A204.1 (cell line): Measurements from ENCODE around the gene FSD1.
"Not testable (repeated sequence)": the region's sequence is repeated elsewhere in the genome, so short reads cannot be mapped to it uniquely, and the experiment has no call there.

ENCODE experiments used
- FAIRE-seq: peaks from 2 replicates; lab custom pipeline; 2012; peaks lifted over from hg19 to GRCh38; lab: Jason Lieb, UNC

FSD1 gene

DNA sequence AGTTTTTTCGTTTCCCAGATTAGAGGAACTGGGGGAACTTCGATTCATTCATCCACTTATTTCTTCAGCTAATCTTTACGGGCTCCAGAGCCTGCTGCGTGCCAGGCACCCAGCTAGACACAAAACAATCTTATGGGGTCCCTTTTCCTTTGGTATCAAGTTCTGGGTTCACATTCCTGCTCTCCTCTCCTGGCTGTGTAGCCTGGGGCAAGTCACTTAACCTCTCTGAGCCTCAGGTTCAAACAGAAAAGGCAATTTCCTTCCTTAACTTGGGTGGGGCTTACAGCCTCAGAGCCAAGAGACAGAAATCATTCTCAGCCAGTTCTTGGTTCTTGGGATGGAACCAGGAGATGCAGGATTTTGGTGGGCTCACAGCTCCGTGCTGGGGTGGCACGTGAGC, 19.4 kb upstream of the FSD1 start:
- no peak for FAIRE-seq

DNA sequence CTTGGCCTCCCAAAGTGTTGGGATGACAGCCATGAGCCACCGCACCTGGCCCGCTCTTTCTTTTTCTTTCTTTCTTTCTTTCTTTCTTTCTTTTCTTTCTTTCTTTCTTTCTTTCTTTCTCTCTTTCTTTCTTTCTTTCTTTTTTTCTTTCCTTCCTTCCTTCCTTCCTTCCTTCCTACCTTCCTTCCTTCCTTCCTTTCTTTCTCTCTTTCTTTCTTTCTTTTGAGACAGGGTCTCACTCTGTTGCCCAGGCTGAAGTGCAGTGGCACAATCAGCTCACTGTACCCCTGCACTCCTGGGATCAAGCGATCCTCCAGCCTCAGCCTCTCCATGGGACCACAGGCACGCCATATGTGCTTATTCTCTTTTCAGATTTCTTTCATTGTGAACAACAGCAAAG, 18.3 kb upstream of the FSD1 start:
- not testable (repeated sequence) for FAIRE-seq

DNA sequence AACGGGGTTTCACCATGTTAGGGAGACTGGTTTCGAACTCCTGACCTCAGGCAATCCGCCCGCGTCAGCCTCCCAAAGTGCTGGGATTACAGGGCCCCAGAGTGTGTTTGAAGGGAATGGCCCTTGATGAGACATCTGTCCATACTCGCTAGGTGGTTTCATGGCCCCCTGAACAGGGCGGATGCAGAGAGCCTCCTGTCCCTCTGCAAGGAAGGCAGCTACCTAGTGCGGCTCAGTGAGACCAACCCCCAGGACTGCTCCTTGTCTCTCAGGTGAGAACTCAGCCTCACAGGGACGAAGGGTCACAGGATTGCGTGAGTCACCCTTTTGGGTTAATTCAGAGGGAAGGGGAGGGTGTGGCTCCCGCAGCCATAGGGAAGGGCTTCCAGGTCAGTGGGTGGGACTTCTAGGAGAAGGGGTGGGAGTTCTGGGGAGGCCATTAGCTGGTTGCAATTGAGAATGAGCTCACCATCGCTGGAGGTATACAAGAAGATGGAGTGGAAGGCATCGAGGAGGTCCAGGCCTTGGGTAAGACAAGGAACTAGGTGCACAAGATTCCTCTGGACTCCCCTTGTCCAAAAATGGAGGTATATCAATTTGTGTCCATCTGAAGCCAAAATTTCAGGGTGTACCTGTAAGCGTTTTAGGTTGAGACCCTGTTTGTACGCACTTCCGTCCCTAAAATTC, 16.2 kb upstream of the FSD1 start:
- no peak for FAIRE-seq

DNA sequence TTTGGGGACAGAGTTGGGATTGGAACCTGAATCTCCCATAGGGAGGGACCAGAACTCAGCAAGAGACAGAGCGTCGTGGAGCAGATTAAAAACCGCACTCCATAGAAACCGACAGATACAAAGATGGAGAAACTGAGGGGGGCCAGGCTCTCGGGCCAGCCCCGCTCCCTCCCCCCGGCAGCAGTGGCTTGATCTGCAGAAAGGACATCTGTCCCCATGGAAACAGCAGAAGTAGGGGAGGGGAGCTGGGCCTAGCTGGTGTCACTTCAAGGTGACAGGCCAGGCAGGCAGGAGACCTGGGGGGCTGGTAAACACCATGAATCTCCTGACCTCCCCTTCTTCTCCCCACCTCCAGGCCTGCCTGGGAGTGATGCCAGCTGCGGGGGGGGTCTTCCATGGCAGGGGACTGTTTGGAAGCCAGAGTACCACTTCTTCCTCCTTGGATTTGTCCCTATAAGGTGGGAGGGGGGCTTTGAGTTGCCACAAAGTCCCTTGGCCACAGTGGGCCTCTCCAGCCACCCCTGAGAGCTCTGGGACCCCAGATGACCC, 13.1 kb upstream of the FSD1 start:
- FAIRE-seq, result no peak

DNA sequence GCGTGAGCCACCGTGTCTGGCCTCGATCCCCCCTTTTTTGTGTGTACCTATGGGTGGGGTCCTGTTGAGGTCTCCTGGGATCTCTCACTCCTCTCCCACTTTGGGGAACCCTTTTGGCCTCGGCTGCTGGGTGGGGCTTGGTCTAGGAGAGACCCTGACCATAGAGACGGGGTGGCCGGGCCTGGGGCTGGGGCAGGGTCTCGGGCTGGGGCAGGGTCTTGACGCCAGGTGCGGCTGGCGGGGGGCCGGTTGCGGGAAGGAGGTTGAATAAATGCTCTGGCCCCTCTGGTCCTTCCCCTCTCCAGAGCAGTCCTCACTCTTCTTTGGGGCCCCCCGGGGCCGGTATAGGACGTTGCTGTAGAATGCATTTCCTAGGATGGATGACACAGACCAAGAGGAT, 11.9 kb upstream of the FSD1 start:
- no peak for FAIRE-seq

DNA sequence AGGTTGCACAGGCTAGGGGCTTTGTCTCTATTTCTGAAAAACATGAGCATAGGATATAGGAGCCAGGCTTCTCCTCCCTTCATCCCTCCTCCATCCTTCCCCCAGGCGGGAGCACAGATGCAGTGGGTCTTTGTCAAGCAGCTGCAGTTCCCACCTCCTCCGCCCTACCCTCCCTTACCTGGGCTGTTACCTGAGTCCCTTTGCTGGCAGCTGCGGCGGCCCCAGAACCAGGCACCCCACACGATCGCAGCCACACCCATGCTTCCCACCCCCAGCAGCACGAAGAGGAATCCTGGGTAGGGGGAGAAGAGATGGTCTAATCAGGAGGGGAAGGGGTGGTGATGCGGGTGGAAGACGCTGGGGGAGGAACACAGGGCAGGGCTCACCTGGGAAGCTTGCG, 10.0 kb upstream of the FSD1 start:
- no peak for FAIRE-seq

DNA sequence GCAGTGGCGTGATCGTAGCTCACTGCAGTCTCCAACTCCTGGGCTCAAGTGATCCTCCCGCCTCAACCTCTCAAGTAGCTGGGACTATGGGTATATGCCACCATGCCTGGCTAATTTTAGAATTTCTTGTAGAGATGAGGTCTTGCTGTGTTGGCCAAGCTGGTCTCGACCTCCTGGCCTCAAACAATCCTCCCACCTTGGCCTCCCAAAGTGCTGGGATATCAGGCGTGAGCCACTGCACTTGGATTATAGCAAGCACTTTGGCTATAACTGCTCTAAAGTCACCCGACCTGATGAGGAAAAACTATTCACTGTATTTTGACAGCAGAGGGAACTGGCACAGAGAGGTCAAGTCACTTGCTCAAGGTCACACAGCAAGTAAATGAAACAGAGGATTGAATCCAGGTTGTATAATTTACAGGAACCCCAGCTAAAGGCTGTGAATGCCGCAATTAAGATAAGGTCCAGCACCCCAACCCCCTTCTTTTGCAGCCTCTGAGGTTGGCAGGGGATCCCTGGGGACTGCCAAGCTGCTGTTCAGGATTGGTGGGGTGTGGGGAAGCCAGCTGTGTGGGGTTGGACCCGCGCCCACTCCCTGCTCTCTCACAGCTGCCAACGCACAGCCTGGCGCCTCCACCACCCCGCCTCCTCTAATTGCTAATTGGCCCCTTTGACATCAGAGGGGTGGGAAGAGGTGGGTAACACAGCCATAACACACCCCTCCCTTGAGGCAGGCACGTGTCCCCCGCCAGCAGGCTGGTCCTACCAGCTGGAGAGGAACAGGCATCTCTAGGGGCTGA, 8.2 kb upstream of the FSD1 start:
- no peak for FAIRE-seq

DNA sequence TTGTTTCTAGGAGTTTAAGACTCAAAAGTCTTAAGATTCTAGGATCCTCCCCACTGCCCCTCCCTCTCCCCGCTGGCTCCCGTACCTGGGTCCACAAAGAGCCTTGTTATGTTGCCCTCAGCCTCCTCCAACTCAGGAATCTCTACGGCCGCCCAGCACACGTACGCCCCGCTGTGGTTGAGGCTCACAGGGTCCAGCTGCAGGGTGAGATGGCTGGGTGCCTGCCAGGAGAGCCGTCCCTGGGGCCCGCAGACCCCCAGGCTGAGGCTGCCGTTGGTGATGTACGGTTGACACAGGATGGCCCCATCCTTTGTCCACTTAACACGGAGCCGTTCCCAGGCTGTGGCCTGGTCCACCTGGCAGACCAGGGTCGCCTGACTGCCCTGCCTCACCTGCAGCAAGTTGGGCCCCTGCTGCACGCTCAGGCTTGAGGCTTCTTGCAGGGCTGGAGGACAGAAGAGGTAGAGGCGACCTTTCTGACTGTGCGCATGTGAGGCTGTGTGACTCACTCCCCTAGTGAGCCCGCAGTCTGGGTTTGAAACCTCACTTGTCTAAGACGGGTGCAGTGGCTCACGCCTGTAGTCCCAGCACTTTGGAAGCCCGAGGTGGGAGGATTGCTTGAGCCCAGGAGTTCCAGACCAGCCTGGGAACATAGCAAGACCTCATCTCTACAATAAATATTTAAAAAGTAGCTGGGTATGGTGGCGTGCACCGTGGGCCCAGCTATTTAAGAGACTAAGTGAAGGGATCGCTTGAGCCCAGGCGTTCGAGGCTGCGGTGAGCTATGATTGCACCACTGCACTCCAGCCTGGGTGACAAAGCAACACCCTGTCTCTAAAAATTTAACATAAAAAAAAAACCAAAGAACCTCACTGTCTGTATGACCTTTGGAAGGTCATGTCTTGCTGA, 6.2 kb upstream of the FSD1 start:
- FAIRE-seq, result no peak

DNA sequence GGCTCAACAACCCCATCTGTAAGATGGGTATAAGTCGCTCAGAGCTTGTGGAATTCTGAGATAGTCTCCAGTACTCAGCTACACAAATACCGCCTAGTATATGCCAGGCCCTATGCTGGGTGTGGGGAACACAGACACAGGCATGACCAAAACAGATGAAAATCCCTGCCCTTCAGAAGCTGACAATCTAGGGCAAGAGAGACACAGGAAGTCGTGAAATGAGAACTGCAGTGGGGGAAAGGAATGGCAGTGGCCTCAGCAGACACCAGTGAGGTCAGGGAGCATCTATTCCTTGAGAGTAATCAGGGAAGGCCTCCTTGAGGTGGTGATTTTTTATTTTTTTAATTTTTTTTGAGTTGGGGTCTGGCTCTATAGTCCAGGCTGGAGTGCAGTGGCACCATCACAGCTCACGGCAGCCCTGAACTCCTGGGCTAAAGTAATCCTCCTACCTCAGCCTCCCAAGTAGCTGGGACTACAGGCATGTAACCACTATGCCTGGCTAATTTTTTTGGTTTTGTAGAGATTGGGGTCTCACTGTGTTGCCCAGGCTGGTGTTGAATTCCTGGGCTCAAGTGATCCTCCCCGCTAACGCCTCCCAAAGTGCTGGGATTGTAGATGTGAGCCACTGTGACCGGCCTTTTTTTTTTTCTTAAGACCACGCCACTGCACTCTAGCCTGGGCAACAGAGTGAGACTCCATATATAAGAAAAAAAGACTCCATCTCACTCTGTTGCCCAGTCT, 5.4 kb upstream of the FSD1 start:
- FAIRE-seq, result no peak

DNA sequence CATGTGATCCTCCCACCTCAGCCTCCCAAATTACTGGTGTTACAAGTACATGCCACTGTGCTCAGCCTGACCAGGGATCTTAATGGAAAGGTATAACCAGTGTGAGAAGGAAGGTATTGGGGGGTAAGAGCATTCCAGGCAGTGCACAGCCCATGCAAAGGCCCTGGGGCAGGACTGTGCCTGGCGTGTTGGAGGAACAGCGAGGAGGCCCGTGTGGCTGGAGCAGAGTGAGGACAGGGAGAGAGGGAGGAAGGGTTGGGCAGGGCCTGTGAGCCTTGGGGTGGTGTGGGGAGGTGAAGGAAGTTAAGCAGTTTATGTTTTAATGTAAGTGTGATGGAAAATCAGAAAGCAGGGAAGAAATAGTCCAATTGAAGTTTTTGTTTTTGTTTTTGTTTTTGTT, 3.8 kb upstream of the FSD1 start:
- FAIRE-seq, result no peak

DNA sequence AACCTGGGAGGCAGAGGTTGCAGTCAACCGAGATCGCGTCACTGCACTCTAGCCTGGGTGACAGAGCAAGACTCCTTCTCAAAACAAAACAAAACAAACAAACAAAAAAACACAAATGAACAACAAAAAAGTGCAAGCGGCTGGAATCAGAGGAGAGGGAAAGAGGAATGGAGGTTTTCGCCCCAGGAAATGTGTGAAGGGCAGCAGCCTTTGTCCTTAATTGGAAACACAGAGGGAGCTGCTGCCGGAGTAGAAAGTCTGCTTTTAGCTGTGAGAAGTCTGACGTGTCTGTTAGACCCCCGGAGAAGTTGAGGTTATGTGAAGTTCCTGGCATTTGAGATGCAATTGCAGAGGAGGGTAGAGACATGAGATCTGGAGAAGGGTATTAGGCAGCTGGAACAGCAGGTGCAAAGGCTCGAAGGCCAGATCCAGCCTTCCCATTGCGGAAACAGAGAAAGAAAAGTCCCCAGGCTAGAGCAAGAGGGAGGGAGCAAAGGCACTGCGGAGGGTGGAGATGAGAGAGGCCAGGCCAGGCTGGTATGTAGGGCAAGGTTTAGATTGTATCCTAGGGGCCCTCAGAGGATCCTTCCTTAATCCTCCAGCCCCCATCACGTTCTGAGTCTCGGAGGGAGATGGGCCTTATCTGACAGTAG, 2.7 kb upstream of the FSD1 start:
- FAIRE-seq, result no peak

DNA sequence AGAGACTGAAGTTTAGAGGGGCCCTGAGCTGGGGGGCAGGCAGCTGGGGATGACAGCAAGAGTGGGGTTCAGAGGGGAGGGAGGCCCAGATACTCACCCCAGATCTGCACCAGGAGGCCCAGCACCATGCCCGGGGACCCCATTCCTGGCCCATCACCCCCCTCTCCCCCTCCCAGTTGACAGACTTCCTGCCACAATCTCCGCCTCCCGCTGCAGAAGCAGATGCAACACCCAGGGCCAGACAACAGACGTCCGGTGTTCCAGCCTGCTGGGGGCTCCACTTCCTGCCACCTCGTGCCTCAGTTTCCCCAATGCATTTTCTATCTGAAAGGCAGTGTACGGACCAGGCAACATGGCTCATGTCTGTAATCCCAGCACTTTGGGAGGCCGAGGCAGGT, 2.2 kb upstream of the FSD1 start, which contains the start of gene TMIGD2:
Gene TMIGD2, minus strand, starts transcription at position 147 of the 398 bp plus-strand sequence. Its CDS starts 4 bp downstream, at position 143.
- no peak for FAIRE-seq

DNA sequence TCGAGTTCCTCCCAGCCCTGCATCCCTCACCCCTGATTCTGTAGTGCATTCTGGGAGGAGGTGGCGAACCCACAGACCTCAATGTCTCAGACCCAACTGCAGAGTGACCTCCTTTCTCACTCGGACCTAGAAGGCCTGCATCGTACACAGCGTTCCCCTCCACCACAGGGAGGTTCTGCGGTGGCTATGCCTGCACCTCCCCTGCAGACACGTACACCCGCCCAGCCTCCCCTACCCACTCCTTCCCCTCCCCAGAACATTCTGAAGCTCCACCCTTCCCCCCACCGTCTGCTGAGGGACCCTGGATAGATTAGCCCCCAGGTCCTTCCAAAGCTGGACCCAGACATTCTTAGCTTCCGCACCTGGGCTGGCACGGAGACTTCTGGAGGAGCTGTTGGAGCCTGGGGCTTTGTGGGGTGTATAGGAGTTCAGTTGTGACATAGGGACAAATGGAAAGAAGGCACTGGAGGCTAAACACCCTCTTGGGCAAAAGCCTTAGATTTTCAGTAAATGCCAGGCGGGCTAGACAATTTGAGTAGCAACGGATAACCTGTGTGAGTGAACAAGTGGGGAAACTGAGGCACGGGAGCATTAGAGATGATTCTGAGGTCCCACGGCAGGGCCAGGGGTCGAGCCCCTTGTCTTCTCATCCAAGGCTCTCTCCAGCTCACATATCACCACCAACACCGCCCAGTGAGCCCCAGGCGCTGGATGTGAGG, 420 bp upstream of the FSD1 start:
- no peak for FAIRE-seq

DNA sequence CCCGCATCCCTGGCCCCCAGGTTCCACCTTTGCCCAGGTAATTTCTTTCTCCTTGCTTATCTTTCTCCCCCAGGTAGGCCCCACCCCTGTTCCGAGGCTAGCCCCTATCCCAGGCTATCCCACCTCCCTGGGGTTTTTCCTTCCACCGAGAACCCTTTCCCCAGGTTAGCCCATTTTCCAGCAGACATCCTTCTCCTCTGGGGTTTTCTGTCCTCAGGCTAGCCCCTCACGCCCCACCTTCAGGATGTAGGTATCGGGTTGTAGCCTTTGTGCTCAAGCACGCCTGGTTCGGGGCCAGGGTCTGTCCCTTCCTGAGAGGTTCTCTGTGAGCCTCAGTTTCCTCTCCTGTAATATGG, 837 bp downstream of the FSD1 start:
- no peak for FAIRE-seq

DNA sequence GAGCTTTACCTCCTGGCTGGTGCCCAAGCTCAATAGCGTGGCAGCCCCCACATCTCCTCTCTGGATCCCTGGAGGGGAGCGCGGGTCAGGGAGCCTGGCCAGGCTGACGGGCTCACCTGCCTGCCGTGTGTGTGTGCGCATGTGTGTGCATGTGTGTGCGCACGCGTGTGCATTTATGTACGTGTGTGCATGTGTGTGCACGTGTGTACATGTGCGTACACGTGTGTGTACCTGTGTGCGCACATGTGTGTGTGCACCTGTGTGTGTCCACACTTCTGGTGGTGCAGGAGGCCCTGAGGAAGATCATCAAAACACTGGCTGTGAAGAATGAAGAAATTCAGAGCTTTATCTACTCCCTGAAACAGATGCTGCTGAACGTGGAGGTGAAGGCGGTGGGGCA, 1.3 kb downstream of the FSD1 start:
- FAIRE-seq, result no peak

DNA sequence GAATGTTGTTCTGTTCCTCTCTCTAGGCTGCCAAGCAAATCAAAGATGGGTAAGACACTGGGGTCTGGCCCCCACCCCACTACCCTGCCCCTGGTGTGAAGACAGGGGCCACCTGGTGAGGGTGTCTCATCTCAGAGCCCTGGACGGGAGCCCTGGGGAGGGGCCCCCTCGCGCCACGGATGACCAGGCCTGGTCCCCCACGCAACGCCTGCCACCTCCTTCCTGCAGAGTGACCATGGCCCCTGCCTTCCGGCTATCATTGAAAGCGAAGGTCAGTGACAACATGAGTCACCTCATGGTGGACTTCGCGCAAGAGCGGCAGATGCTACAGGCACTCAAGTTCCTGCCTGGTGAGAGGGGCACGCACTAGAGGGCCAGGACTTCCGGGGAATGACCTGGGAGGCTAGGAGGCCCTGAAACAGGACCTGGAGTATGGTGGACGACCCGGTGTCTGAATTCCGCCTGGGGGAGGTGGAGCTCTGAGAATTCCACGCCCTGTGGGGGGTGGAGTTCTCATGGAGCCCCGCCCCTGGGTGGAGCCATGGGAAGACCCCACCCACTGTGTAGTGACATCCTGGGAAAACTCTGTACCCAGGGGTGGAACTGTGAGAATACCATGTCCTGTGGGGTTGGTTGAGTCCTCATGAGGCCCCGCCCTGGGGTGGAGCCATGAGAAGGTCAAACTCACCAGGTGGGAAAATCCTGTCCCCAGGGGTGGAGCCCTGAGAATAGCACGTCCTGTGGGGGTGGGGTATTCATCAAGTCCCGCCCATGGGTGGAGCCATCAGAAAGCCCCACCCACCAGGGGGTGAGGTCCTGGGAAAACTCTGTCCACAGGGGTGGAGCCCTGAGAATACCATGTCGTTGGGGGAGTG, 6.1 kb downstream of the FSD1 start:
- no peak for FAIRE-seq

DNA sequence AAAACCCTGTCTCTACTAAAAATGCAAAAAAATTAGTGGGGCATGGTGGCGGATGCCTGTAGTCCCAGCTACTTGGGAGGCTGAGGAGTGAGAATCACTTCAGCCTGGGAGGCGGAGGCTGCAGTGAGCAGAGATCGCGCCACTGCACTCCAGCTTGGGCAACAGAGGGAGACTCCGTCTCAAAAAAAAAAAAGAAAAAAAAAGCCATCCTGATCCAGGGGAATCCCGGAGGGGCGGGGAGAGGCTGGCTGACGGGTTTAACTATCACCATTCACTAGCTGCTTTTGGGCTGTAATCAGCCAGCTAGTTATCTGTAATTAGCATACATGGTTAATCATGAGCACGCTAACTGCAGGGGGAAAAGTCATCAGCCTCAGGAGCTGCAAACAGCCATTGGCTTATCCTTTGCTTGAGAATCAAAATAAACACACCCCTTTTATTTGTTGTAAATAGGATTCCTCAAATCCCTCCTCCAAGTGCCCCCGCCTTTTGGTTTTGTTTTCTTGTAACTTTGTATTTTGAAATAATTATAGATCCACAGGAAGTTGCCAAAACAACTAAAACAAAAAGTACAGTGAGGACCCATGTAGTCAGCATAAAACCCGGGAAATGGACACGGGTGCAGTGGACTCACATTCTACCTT, 9.6 kb downstream of the FSD1 start:
- no peak for FAIRE-seq

DNA sequence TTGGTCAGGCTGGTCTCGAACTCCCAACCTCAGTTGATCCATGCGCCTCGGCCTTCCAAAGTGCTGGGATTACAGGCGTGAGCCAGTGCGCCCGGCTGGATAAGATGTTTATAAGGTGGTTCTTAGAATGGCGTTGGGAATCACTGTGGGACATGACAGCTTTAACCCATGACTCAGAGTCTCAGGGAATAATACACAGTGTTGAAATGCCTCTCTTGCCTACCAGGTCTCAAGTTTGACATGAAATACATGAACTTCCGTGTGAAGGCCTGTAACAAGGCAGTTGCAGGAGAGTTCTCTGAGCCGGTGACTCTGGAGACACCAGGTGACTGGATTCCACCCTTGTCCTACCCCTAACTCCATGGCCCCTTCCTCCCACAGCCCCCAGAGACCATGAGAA, 12.6 kb downstream of the FSD1 start:
- no peak for FAIRE-seq

DNA sequence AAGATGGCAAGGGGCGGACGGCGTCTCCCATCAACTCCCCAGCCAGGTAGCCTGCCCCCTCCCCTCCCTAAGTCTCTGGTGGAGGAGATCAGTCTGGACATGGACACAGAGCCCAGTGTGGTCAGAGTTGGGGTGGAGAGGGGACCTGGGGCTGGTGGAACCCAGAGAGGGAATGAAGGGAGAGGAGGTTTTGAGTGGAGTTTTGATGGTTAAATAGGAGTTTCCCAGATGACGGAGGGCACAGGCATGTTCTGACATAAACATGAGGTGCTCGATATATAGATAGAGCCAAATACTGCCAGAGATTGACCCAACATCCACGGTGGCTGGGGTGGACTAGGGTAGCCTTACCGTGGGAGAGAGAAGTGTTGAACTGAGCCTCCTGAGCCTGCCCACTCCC, 14.1 kb downstream of the FSD1 start:
- FAIRE-seq, result no peak
